ENCODE data around the gene DNAJA4. TPM values are rescaled to one million over a fixed set of nuclear protein-coding genes. Genes with fewer than 3 reads are reported as not detected.
"Not testable (repeated sequence)": the region's sequence is repeated elsewhere in the genome, so short reads cannot be mapped to it uniquely, and the experiment has no call there.

Gene DNAJA4
- total and polyA plus RNA-seq, 5 experiments from 2014 or later: 7.9 to 55.1 (median 15.6) TPM

DNA sequence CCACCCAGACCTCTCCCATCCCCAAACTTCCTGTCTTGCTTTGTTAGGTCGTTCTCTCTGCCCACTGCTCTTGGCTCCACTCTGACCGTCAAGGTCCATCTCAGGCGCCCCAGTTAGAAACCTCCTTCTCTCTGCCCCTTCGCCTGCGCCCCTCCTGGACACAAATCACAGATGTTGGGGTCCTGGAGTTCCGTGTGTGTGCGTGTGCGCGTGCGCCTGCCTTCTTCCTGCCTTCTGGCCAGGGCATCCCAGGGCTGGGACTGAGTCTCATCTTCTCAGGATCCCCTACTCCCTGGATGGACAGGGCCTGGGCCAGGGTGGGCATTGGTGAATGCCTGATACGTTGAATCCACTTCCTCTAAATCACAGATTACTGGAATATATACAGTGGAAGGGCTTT lies 30.9 kb upstream of the DNAJA4 start:
- H3K27ac Mint-ChIP-seq: no peak overlapping the region
- H3K36me3 Mint-ChIP-seq: no peaks in the 10 kb centered on the region
- H3K4me1 Mint-ChIP-seq: peaks cover 0 to 1% (median under 1%) of the 10 kb centered on the region in 4 donors
- no peak for ATAC-seq
- H3K4me3 Mint-ChIP-seq: no peak overlapping the region
- no peak for DNase-seq
- peaks cover 0 to 11% (median 4%) of the 10 kb centered on the region in 5 donors for H3K27me3 Mint-ChIP-seq
- no peaks in the 10 kb centered on the region for H3K9me3 Mint-ChIP-seq
- POLR2A ChIA-PET: no interaction called here

DNA sequence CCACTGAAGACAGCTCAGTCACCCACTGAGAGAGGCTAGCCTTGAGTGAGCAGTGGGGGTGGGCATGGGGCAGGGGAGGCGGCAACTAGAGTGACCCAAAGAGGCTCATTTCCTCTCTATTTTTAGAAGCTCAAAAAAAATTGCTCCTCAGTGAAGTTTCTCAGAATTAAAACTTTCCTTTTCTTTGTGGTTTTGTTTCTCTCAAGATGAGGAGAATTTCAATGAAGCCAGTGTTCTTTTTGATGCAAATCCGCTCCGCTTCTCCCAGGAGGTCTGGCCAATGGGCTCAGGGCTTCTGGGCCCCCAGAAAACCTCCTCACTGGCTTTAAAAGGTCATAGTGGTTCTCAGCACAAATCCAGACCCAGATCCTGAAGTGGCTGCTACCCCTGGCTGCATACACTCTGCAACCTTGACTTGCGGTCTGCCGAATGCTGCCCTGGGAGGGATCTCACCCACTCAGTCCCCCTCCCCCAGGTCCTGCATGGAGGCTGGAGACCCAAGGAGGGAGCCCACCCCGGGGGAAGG lies 29.8 kb upstream of the DNAJA4 start, which contains the start of gene ACSBG1:
ACSBG1 (minus strand) TSS at position 51 of the 526 bp plus-strand sequence. CDS start 64 bp downstream, outside the sequence.
- no peaks in the 10 kb centered on the region for H3K9me3 Mint-ChIP-seq
- H3K4me1 Mint-ChIP-seq: peaks cover 0 to 1% (median under 1%) of the 10 kb centered on the region in 4 donors
- H3K4me3 Mint-ChIP-seq: no peak within 1 kb of the TSS
- DNase-seq: no peak
- POLR2A ChIA-PET: no interaction called here
- peak within 1 kb of the TSS in 3 of 10 donors; percentile 28 to 43 (median 41) for H3K27ac Mint-ChIP-seq
- peaks cover 0 to 11% (median 4%) of the 10 kb centered on the region in 5 donors for H3K27me3 Mint-ChIP-seq
- no peaks in the 10 kb centered on the region for H3K36me3 Mint-ChIP-seq
- ATAC-seq: no peak

DNA sequence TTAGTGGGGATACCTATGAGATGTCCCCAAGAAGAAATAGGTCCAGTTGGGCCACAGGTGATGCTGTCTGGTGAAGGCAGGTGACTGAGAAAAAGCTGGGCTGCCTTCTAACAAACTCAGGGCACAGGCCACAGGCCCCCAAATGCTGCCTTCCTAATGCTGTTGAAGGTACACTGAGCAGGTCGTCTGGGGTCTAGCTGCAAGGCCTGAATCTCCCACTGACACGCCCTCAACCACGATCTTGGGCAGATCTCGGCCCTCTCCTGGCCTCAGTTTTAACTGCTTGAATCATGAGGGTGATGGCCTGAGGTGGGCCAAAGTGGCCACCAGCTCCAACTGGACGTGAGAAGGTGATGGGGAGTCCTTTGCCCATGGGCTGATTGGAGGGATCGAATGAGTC lies 27.9 kb upstream of the DNAJA4 start:
- Mint-ChIP-seq H3K4me1 (peaks cover 0 to 3% (median 1%) of the 10 kb centered on the region in 4 donors), H3K9me3 (no peaks in the 10 kb centered on the region), H3K27ac (peak overlapping the region in 1 of 10 donors; percentile 71), H3K27me3 (peaks cover 0 to 11% (median 4%) of the 10 kb centered on the region in 5 donors), H3K4me3 (no peak overlapping the region), H3K36me3 (no peaks in the 10 kb centered on the region)
- ATAC-seq (no peak), DNase-seq (no peak)
- POLR2A ChIA-PET: no interaction called here

- H3K4me3 Mint-ChIP-seq: no peak overlapping the region
- peaks cover 0 to 3% (median 1%) of the 10 kb centered on the region in 4 donors for H3K4me1 Mint-ChIP-seq
- no peak for ATAC-seq
- no peaks in the 10 kb centered on the region for H3K36me3 Mint-ChIP-seq
- peaks cover 0 to 11% (median 4%) of the 10 kb centered on the region in 5 donors for H3K27me3 Mint-ChIP-seq
- no peak for DNase-seq
- POLR2A ChIA-PET: no interaction called here
- H3K9me3 Mint-ChIP-seq: no peaks in the 10 kb centered on the region
- H3K27ac Mint-ChIP-seq: no peak overlapping the region
Measured at GRCh38 chr15:78237146-78237545, 27.2 kb upstream of the DNAJA4 start.

DNA sequence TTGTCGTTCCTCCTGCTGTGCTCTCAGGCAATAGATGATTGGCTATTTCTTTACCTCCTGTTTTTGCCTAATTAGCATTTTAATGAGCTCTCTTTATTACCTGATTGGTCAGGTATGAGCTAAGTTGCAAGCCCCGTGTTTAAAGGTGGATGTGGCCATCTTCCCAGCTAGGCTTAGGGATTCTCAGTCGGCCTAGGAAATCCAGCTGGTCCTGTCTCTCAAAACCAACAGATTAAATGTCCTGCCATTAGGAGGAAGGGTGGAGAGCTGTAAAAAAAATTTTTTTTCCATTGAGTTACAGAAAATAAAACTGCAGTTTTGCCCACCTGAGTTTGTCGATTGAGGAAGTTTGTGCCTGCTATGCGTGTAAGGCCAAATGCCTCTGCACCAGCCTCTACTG lies 24.6 kb upstream of the DNAJA4 start:
- Mint-ChIP-seq H3K9me3 (no peaks in the 10 kb centered on the region), H3K27me3 (peaks cover 0 to 4% (median under 1%) of the 10 kb centered on the region in 5 donors), H3K4me1 (peaks cover 0 to 3% (median under 1%) of the 10 kb centered on the region in 4 donors), H3K27ac (peak overlapping the region in 1 of 10 donors; percentile 41), H3K4me3 (no peak overlapping the region), H3K36me3 (no peaks in the 10 kb centered on the region)
- DNase-seq (no peak), ATAC-seq (no peak)
- POLR2A ChIA-PET: interaction anchor here (0.7 kb wide), 2 partner anchors 25 to 44 kb away, joined by 3 to 4 read pairs; no protein-coding TSS in a partner anchor

- Mint-ChIP-seq H3K9me3 (no peaks in the 10 kb centered on the region), H3K4me1 (peaks cover 0 to 1% (median under 1%) of the 10 kb centered on the region in 4 donors), H3K36me3 (no peaks in the 10 kb centered on the region), H3K4me3 (no peak overlapping the region), H3K27me3 (no peaks in the 10 kb centered on the region), H3K27ac (no peak overlapping the region)
- ATAC-seq: peak; percentile 87 to 95
- peak; percentile 62 to 87 (median 76) for DNase-seq
- POLR2A ChIA-PET: interaction anchor here (0.7 kb wide), 1 partner anchor 1021 kb away, joined by 3 read pairs; no protein-coding TSS in a partner anchor
Measured at GRCh38 chr15:78241017-78241416, 23.3 kb upstream of the DNAJA4 start.

DNA sequence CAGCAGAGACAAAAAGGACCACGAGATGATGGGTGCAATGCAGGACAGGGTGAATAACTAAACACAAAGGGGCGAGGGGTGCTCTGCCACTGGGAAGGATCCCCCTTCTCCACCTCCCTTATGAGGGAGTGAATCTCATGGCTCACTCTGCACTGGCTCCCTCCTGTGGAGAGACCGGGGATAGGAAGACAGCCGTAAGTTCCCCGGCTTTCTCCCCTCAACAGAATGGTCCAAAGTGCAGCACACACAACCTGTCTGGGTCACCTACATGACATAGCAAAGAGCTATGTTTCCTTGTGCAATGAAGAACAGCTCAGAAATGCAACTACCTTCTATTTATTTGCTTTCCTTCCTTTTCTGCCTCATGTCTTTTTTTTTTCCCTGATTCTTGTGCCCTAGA lies 22.2 kb upstream of the DNAJA4 start:
- Mint-ChIP-seq H3K4me3 (no peak overlapping the region), H3K9me3 (no peaks in the 10 kb centered on the region), H3K27ac (no peak overlapping the region), H3K4me1 (peaks cover 0 to 1% (median under 1%) of the 10 kb centered on the region in 4 donors), H3K27me3 (no peaks in the 10 kb centered on the region), H3K36me3 (no peaks in the 10 kb centered on the region)
- ATAC-seq (no peak), DNase-seq (no peak)
- POLR2A ChIA-PET: no interaction called here

DNA sequence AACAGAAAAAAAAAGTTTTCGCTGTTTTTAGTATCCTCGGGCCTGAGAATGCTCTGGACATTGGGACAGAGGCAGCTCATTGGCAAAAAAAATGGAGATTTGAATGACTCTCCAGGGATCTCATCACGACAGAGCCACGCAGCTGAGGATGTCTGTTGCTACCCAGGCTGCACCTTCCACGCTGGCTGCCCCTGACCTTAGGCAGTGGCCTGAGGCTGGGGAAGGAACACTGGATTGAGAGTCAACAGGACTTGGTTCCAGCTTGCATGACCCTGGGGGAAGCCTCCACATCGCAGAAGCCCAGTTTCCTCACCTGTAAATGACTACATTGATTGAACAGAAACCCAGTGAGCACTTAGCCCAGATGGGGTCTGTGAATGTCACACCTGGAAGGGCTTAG lies 21.3 kb upstream of the DNAJA4 start:
- POLR2A ChIA-PET: no interaction called here
- Mint-ChIP-seq H3K4me3 (no peak overlapping the region), H3K9me3 (no peaks in the 10 kb centered on the region), H3K36me3 (no peaks in the 10 kb centered on the region), H3K27ac (no peak overlapping the region), H3K4me1 (peaks cover 0 to 1% (median under 1%) of the 10 kb centered on the region in 4 donors), H3K27me3 (no peaks in the 10 kb centered on the region)
- ATAC-seq (no peak), DNase-seq (no peak)

- POLR2A ChIA-PET: no interaction called here
- Mint-ChIP-seq H3K4me3 (no peak overlapping the region), H3K27me3 (no peaks in the 10 kb centered on the region), H3K9me3 (no peaks in the 10 kb centered on the region), H3K4me1 (peaks cover 0 to 1% (median under 1%) of the 10 kb centered on the region in 4 donors), H3K27ac (peak overlapping the region in 1 of 10 donors; percentile 62), H3K36me3 (no peaks in the 10 kb centered on the region)
- DNase-seq (no peak), ATAC-seq (no peak)
Measured at GRCh38 chr15:78243491-78243941, 20.8 kb upstream of the DNAJA4 start.

DNA sequence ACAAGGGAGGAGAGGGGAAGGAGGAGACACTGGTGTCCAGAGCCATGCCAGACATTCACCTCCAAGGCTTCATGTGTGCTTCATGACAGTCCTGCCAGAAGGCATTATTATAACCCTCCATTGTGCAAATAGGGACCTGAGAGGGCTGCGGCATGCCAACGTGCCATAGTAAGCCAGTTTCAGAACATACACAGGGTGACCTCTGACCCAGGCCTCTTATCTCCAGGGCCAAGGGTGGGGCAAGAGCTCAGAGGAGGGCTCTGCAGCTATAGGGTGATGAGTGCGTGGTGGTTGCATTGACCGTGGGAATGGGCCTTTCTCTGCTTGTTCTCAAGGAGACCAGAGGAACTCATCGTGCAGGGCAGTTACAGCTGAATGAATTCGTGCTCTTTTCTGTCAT lies 20.3 kb upstream of the DNAJA4 start:
- no peak for DNase-seq
- H3K27me3 Mint-ChIP-seq: no peaks in the 10 kb centered on the region
- H3K36me3 Mint-ChIP-seq: no peaks in the 10 kb centered on the region
- H3K27ac Mint-ChIP-seq: no peak overlapping the region
- H3K4me1 Mint-ChIP-seq: peaks cover 0 to 1% (median under 1%) of the 10 kb centered on the region in 4 donors
- POLR2A ChIA-PET: no interaction called here
- ATAC-seq: no peak
- H3K9me3 Mint-ChIP-seq: no peaks in the 10 kb centered on the region
- H3K4me3 Mint-ChIP-seq: no peak overlapping the region

DNA sequence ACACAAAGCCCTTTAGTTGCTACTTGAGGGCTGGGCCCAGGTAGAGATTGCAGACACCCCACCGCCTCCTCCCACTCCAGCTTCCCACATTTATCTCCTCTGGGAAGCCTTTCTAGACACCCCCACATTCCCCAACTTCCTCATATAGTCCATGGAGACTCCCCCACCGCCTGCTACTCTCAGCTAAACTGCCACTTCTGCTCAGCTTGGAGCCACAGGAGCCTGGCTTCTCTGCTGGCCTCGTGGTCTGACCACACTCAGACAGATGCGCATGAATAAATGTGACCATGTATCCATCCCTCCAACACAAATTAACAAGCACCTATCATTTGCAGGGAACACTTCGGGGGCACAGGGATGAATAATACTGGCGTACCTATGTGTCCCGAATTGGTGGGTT lies 19.5 kb upstream of the DNAJA4 start:
- H3K4me3 Mint-ChIP-seq: no peak overlapping the region
- H3K27ac Mint-ChIP-seq: no peak overlapping the region
- no peaks in the 10 kb centered on the region for H3K9me3 Mint-ChIP-seq
- H3K27me3 Mint-ChIP-seq: no peaks in the 10 kb centered on the region
- no peak for DNase-seq
- POLR2A ChIA-PET: no interaction called here
- peaks cover 0 to 1% (median under 1%) of the 10 kb centered on the region in 4 donors for H3K4me1 Mint-ChIP-seq
- ATAC-seq: no peak
- H3K36me3 Mint-ChIP-seq: no peaks in the 10 kb centered on the region

- H3K27ac Mint-ChIP-seq: peak overlapping the region in 1 of 10 donors; percentile 17
- H3K9me3 Mint-ChIP-seq, H3K4me1 Mint-ChIP-seq, DNase-seq, POLR2A ChIA-PET, H3K4me3 Mint-ChIP-seq, ATAC-seq, H3K27me3 Mint-ChIP-seq, H3K36me3 Mint-ChIP-seq: not testable (repeated sequence)
Measured at GRCh38 chr15:78245392-78245791, 19.0 kb upstream of the DNAJA4 start.

DNA sequence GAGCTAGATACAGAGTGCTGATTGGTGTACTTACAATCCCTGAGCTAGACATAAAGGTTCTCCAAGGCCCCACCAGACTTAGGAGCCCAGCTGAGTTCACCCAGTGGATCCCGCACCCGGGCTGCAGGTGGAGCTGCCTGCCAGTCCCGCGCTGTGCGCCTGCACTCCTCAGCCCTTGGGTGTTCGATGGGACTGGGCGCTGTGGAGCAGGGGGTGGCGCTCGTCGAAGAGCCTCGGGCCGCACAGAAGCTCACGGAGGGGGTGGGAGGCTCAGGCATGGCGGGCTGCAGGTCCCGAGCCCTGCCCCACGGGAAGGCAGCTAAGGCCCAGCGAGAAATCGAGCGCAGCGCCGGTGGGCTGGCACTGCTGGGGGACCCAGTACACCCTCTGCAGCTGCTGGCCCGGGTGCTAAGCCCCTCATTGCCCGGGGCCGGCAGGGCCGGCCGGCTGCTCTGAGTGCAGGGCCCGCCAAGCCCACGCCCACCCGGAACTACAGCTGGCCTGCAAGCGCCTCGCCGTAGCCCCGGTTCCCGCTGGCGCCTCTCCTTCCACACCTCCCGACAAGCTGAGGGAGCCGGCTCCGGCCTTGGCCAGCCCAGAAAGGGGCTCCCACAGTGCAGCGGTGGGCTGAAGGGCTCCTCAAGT lies 18.3 kb upstream of the DNAJA4 start:
- H3K4me3 Mint-ChIP-seq, ATAC-seq, DNase-seq, H3K9me3 Mint-ChIP-seq, H3K36me3 Mint-ChIP-seq, H3K27ac Mint-ChIP-seq, H3K4me1 Mint-ChIP-seq, POLR2A ChIA-PET, H3K27me3 Mint-ChIP-seq: not testable (repeated sequence)
